ENCODE data around the gene NOS1AP.

The NOS1AP gene

DNA sequence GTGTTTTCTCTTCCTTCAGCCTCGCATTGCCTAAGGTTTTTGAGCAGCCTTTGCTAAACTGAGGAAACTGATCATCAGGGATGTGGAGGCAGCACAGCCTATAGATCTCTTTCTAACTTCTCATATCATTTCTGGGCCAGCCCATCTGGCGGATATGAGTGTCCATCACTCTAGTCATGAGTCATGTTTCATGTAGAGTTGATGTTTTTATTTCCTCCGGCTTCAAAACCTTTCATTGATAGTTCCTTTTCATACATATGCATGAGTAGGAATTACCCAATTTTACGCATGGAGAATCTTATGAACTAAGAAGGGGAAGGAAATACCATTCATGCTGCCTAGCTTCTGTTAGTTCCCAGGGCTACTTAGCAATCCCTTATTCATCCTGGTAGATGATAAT, 240.8 kb downstream of the NOS1AP start:
- H3K27ac ChIP-seq = peak overlapping the region; percentile 16
- DNase-seq (ENCODE audit: low read depth, low spot score) = no peak

DNA sequence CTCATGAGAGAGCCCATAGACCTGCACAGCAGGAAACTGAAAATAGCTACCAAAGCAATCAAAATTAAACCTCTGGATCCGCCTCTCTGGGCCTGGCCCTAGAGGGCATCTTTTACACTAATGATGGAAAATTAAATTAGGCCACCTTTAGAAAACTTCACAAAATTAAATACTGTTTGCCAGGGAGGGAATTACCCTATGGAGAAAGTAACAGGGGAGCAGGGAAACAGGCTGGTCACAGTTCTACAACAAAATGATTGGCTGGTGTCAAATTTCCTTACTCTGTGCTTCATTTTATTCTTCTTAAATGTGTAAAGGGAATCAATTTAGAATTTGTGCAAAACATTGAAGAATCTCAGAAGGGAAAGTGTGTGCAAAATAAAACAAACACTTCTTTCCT, 244.7 kb downstream of the NOS1AP start:
- DNase-seq (ENCODE audit: low read depth, low spot score) = no peak
- no peak overlapping the region for H3K27ac ChIP-seq

DNA sequence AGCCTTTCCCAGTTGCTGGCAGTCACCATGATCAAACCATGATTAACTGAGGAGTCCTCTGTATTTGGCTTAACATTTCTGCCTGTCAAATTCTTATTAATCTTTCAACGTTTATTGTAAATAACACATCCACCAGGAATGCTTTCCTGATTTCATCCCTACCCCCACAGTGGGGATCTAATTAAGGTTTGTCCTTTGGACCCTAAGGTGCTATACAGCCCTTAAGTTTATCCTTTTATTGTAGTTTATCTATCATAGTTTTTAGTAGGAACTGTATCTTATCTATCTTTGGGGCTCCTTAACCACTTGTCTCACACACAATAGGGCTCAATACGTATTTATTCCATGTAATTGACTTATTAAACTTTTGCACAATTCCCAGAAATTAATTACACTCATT, 246.2 kb downstream of the NOS1AP start:
- DNase-seq (ENCODE audit: low read depth, low spot score) = no peak
- no peak overlapping the region for H3K27ac ChIP-seq

DNA sequence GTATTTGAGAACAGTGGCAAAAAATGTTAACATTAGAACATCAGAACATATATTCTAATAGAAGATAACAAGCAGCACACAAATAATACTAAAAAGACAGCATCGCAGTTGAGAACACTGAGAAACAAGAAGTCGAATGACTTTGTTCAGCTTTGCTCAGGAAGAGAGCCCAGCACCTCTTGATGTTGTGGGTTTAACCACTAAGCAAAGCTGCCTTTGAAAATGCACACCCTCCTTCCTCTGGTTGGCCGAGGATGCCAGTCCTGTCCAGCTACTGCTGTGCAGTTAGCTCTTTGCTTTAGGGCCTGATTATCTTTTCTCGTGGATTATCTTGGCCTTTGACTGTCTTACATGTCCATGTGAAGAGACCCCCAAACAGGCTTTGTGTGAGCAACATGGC, 246.7 kb downstream of the NOS1AP start:
- H3K27ac ChIP-seq = no peak overlapping the region
- no peak for DNase-seq (ENCODE audit: low read depth, low spot score)

DNA sequence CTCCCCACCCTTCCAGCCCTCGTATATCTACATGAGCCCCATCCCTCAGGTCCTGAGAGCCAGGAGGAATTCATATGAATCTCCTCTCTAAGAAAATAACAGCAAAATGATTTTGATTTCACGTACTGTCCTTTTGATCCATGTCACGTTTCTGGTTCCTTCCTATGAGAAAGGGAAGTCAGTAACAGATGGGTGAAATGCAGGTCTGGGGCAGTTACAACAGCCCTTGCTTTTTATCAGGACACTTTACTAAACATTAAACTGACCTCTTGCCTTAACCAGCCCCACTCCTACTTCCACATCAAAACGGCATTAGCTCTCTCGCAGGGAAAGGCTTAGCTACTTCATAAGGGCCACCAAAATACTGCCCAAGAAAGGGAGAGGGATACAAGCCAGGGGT, 248.1 kb downstream of the NOS1AP start:
- no peak for DNase-seq (ENCODE audit: low read depth, low spot score)
- H3K27ac ChIP-seq = no peak overlapping the region

DNA sequence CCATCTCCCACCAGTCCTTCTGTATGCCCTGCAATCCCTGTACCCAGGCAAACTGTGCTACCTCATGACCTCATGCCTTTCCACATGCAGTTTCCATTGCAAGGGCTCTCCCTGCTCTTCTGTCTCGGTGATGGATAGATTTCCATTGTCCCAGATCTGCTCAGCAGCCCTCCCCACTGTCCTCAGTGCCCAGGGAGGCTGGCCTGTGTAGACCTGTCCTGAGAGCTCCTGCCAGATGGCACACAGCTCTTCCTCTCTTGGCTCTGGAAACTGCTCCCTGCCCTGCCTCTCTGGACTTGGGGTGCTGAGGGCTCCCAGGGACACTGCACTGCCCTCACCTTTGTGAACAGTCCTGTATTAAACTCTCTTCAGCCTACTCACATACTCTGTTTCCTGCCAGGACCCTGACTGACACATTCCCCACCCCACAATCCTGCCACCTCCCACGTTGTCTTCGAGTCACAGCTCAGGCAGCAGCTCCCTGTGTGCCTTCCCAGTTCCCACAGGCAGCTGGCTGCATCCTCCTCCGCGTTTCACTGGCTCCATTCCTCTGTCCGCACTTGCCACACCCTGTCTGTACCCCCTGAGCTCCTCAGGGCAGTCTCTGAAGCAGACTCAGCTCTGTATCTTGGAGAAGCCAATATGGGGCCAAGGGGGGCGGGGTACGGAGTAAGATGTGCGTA, 250.1 kb downstream of the NOS1AP start:
- peak overlapping the region; percentile 41 for H3K27ac ChIP-seq
- DNase-seq (ENCODE audit: low read depth, low spot score) = no peak

DNA sequence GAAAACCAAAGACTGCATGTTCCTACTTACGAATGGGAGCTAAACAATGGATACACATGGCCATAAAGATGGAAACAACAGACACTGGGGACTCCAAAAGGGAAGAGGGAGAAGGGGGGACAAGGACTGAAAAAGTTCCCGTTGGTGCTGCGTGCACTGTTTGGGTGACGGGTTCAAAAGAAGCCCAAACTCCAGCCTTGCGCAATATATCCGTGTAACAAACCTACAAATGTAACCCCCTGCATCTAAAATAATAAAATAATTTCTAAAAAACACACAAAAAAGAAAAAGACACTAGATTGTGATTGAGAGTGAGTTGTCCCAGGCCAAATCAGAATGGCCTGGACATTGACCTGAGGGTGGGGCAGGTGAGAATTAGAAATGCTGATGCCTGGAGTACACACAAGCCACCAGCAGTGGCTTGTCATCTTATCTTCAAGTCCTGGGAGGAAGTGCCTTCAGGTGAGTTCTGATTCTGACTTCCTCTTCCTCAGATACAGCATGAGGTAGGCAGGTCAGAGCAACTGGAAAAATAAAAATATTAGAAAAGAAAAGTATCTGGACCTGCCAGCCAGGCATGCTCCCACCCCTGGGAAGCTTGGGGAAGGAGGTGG, 252.4 kb downstream of the NOS1AP start:
- no peak for DNase-seq (ENCODE audit: low read depth, low spot score)
- H3K27ac ChIP-seq = no peak overlapping the region

DNA sequence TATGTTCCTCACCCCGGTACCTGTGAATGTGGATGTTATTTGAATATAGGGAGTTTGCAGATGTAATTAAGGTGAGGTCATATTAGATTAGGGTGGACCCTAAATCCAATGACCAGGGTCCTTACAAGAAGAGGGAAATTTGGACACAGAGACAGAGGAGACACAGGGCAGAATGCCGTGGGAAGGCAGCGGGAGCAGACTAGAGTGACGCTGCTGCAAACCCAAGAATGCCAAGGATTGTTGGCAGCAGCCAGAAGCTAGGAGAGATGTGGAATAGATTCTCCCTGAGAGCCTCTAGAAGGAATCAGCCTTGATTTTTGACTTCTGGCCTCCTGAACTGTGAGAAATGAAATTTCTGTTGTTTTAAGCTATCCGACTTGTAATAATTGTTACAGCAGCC, 253.5 kb downstream of the NOS1AP start:
- no peak for DNase-seq (ENCODE audit: low read depth, low spot score)
- H3K27ac ChIP-seq = no peak overlapping the region

DNA sequence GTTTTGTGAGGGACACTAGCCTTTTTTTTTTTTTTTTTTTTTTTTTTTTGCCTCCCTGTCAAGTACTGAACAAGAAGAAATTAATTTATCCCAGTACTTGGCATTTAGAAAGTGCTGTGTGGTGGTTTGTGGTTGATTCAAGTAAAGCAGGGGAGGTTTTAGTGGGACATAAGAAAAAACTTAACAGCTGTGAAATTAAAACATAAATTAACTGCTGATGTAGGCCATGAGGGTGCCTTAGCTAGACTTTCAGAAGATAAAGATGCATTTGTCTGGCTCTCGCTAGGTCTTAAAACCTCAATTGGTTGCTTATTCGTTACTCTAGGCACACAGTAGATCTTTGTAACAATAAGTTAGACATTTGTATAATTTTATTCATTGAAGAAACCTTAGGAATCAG, 254.9 kb downstream of the NOS1AP start:
- DNase-seq (ENCODE audit: low read depth, low spot score) = no peak
- no peak overlapping the region for H3K27ac ChIP-seq

DNA sequence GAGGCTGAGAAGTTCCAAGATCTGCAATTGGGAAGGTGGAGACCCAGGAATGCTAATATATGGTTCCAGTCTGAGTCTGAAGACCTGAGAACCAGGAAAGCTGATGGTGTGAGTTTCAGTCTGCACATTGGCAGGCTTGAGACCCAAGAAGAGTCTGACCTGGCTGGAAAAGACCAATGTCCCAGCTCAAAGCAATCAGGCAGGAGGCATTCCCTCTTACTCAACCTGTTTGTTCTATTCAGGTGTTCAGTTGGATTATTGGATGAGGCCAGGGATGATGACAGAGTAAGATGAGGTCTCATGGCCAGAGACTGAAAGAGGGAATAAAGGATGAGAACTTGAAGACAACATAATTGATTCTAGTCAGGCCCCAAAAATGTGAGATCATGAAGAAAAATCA, 257.1 kb downstream of the NOS1AP start:
- no peak for DNase-seq (ENCODE audit: low read depth, low spot score)
- no peak overlapping the region for H3K27ac ChIP-seq

DNA sequence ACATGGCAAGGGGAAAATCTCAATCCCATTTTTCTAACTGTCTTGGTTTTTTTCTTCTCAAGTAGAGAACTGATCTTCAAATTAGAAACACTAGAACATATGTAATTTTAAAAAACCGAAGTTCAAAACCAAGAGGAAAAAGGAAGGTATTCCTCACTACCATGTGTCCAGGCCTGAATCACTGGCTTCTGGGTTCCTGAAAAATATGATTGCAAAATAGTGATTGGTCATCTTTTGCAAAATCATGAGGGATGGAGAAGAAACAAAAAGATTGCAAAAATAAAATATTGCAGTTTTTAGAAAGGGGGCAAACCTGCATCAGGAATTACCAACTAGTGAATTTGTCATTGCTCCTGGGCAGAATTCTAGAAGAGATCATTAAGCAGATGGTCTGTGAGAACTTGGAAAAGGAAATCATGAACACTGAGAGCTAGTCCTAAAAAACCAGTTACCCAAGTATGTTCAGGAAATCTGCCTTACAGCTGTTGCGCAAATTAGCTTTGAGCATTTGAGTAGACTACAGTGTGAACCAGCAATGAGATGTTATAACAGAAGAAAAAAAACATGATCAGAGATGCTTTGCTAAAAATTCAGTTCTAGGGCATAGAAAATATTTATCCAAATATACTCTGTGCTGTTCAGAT, 257.8 kb downstream of the NOS1AP start:
- DNase-seq (ENCODE audit: low read depth, low spot score) = no peak
- peak overlapping the region; percentile 17 for H3K27ac ChIP-seq

DNA sequence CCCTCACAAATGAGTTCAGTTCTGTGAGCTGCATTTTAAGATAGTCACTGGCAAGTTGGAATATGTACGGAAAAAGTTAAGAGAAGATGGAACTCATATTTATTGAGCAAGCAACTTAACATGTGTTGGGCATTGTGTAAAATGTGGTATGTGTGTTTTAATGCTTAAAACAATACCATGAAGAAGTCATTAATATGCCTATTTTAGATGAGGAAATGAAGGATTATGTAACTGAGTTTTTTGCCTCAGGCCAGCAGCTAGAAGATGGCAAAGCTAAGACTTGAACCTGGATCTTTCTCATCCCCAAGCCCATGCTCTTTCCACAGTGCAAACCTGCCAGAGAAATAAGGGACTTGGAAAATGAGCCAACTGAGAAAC, 258.3 kb downstream of the NOS1AP start:
- peak overlapping the region; percentile 17 for H3K27ac ChIP-seq

DNA sequence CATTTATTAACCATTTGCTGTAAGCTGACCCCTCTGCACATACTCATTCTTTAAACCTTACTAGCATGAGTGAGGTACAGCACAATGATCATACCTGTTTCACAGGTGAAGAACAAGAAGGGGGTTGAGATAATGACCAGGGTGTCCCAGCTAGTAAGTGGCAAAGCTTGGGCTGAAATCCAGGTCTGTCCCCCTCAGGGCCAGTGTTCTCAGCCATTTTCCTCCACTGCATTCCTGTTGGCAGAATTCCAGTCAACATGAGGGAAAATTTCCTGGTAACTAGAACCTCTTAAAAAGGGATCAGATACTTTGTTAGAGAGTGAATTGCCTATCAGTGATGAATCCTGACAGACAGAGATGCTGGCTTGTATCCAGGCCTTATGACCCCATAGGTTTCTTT, 259.0 kb downstream of the NOS1AP start:
- no peak for DNase-seq (ENCODE audit: low read depth, low spot score)
- no peak overlapping the region for H3K27ac ChIP-seq

More for the DNA sequence above, 258.3 kb downstream of the NOS1AP start:
- DNase-seq (ENCODE audit: low read depth, low spot score) = no peak

DNA sequence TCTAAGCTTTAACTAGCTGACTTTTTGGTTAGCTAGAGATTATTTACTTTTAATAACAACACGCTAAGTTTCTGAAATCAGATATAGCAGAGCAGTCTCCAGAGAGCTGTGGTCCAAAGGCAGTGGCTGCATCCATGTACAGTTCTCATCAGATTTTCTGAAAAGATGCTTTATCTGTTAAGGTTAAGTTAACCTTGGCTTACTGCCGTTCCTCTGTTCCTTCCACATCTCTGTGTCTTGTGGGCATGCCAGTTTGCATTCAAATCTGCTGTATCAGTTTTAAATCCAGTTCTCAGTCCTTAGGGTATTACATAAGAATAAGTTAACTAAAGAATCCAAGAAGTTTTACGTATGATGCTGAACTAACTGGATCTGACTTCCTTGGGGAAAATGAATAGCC, 260.3 kb downstream of the NOS1AP start:
- H3K27ac ChIP-seq = no peak overlapping the region
- DNase-seq (ENCODE audit: low read depth, low spot score) = no peak

DNA sequence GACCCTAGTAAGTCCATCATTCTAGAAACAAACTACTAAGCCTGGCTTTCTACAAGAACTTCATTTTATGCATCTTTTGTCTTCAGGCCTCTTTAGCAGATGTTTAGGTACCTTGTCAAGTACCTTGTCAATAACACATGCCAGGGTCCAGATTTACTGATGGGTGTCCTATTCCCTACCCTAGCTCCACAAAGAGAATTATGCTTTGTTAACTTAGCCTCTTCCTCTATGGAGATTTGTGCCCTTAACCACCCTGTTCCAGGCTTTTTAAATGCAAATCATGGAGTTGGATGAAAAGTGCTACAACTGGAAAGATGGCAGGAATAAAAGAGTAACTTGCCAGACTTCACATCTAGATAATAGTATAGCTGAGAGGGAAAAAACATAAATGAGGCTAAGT, 264.5 kb downstream of the NOS1AP start:
- DNase-seq (ENCODE audit: low read depth, low spot score) = no peak
- H3K27ac ChIP-seq = no peak overlapping the region

DNA sequence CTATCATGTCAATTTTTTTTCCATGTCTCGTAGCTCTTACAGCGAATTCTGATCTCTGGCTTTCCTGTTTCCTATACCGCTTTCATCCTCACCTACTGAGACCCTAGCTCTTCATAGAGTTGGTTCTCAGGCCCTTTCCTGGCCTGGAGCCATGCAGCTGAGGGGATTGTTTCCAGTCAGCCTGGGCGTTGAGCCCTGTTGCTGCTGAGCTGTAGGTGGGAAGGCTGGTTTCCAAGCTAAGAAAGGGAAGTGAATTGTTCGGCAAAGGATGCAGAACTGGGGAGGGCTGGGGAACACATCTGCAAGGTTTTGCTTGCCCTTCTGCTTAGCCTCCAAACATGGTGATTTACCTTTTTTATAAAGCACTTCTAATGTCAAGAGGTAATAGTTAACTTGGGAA, 265.6 kb downstream of the NOS1AP start:
- DNase-seq (ENCODE audit: low read depth, low spot score) = no peak

DNA sequence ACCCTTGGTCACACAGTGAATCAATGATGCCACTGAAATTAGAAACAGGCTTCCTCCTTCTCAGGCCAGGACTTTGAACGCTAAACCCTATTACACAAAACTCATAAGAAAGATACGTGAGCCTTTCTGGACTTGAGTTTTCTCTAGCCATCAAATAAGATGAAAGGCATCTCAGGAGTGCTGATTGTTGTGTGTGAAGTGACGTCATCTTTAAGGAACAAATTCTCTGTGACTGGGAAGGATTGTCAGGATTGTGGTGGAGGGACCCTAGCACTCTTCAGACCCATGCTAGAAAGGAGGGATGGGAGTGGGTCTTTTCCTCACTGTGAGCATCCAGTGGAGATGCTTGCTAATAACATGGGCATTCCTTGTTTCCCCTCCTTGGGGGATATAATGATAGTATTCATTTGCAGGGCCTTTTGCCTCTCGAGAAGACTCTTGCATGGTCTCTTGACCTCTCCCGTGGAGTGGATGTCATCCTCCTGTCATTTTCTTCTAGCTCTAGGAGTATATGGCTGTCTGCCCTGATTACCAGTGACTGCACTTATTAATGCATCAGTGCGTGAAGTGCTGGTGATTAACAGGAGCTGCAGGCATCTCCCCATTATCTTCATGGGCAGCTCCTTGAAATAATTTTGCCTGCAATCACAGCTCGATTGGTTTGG, 267.3 kb downstream of the NOS1AP start:
- H3K27ac ChIP-seq = no peak overlapping the region
- DNase-seq (ENCODE audit: low read depth, low spot score) = no peak

More for the DNA sequence above, 265.6 kb downstream of the NOS1AP start:
- H3K27ac ChIP-seq = no peak overlapping the region

DNA sequence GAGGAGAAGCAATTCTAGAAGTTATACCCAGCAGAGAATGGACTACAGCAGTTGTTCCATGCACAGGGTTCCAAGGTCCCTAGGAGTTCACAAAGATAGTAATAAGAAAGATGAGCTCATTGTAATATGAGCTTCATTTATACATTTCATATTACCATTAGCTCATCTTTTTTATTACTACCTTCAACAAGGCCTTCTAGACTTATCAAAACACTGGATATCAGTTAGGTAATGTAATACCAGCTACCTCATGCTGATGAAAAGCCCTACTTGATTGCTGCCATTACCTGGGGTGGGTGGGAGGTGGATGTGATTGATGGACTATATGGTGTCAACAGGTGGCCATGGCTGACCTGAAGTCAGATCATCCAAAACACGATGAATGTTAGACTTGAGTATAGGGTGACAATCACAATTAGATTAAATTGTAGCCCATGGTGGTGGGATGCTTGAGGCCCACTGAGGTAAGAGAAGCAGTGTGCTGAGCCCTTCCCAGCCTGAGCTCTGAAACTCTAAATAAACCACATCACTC, 273.0 kb downstream of the NOS1AP start:
- DNase-seq (ENCODE audit: low read depth, low spot score) = no peak
- H3K27ac ChIP-seq = no peak overlapping the region

DNA sequence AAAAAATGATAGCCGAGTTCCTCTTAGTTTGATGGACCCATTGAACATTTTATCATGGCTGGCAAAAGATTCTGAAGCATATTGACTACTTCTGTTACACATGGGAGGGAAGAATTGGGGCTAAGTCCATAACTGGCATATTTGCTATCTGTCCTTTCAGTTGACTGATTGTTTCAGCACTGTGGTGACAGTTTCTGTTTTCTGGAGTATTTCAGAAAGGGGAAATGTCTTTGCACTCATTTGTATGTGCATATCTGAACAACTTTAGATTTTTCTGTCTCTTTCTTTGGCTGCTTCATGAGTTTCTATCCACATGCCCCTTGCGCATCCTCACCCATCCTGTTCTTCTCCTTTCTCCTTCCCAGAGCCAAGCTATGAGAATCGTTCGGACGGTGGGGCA, 274.0 kb downstream of the NOS1AP start:
- no peak overlapping the region for H3K27ac ChIP-seq
- DNase-seq (ENCODE audit: low read depth, low spot score) = no peak

DNA sequence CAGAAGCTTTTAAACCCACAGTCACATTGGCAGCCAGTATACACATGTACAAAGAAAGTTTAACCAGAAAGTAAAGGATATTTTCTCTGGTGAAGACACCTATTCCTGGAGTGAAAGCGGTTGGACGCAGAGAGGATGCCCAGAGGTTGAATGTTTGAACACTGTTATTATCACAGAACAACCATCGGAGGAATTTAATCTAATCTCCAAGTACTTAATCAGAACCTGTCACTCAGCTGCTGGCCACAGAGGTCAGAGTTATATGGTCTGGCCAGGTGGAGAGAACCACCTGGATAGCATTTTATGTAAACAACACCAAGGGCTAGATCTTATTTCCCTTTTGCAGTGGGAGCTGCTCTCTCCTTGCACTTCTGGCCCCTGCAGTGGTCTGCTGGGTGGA, 277.8 kb downstream of the NOS1AP start:
- DNase-seq (ENCODE audit: low read depth, low spot score) = no peak
- H3K27ac ChIP-seq = no peak overlapping the region

Measured in epithelial cell of prostate (primary cell).